PC-3 (cell line): ENCODE data around the gene CARD10. TPM values are rescaled to one million over a fixed set of nuclear protein-coding genes. Genes with fewer than 3 reads are reported as not detected.

ENCODE experiments used
- ATAC-seq: fragments of 200-7000 bp; cut with Tn5 transposase; 2 replicates; pipeline ENCODE4 v1.9.1; 2020; ENCODE audit warnings: mild to moderate bottlenecking, moderate library complexity
- BruUV-seq: library from RNA; stranded (reverse); fragments of 400-500 nt; replicated peaks from 2 replicates; lab custom pipeline; 2021; lab: Mats Ljungman, UMichigan
- CTCF ChIA-PET: fragments of 300-600 bp; sonication (Branson Sonifier 250); formaldehyde crosslinking; loops from one replicate; lab custom pipeline; 2022; ENCODE audit warnings: antibody characterized with exemption; lab: Charles Lee
- POLR2A ChIA-PET: fragments of 300-600 bp; sonication (Branson Sonifier 250); formaldehyde crosslinking; loops from one replicate; lab custom pipeline; 2022; ENCODE audit warnings: antibody characterized with exemption; ENCODE audit not compliant: unreplicated experiment; lab: Charles Lee
- DNase-seq: peaks from one replicate; pipeline ENCODE4 v3.0.0-alpha.2; 2015
- H2AFZ ChIP-seq: fragments of 300-600 bp; sonication (generic); 2 replicates; pipeline ENCODE4 v1.6.0; 2016; ENCODE audit warnings: antibody characterized with exemption, low read length
- H3F3A ChIP-seq: fragments of 300-600 bp; sonication (generic); one replicate; pipeline ENCODE4 v1.6.0; 2017; ENCODE audit warnings: antibody characterized with exemption, low read length, control low read depth, mild to moderate bottlenecking; ENCODE audit not compliant: unreplicated experiment
- H3K27ac ChIP-seq: fragments of 300-600 bp; sonication (generic); 2 replicates; pipeline ENCODE4 v1.5.1; 2016; ENCODE audit warnings: mild to moderate bottlenecking, low read length
- H3K27me3 ChIP-seq: fragments of 300-600 bp; sonication (generic); 2 replicates; pipeline ENCODE4 v1.6.1; 2016; ENCODE audit warnings: low read length, mixed read lengths
- H3K36me3 ChIP-seq: fragments of 300-600 bp; sonication (generic); 2 replicates; pipeline ENCODE4 v1.6.1; 2016; ENCODE audit warnings: low read depth, mixed run types, low read length, mixed read lengths
- H3K4me1 ChIP-seq: fragments of 300-600 bp; sonication (generic); 2 replicates; pipeline ENCODE4 v1.5.1; 2016; ENCODE audit warnings: low read length; ENCODE audit not compliant: insufficient read depth
- H3K4me2 ChIP-seq: fragments of 300-600 bp; sonication (generic); 2 replicates; pipeline ENCODE4 v1.6.0; 2016; ENCODE audit warnings: low read length
- H3K4me3 ChIP-seq: fragments of 300-600 bp; sonication (generic); 2 replicates; pipeline ENCODE4 v1.5.1; 2016; ENCODE audit warnings: mild to moderate bottlenecking, low read length, mixed read lengths
- H3K79me2 ChIP-seq: fragments of 300-600 bp; sonication (generic); 2 replicates; pipeline ENCODE4 v1.6.1; 2017; ENCODE audit warnings: low read length, mixed read lengths
- H3K9ac ChIP-seq: fragments of 300-600 bp; sonication (generic); 2 replicates; pipeline ENCODE4 v1.6.0; 2016; ENCODE audit warnings: mild to moderate bottlenecking, low read length
- H3K9me2 ChIP-seq: fragments of 300-600 bp; sonication (generic); replicated peaks from 2 replicates; pipeline ENCODE4 v1.6.1; 2016; ENCODE audit warnings: mixed run types, low read length, mixed read lengths
- H3K9me3 ChIP-seq: fragments of 300-600 bp; sonication (generic); 2 replicates; pipeline ENCODE4 v1.6.1; 2016; ENCODE audit warnings: low read length, mixed read lengths
- H4K20me1 ChIP-seq: fragments of 300-600 bp; sonication (generic); 2 replicates; pipeline ENCODE4 v1.6.1; 2016; ENCODE audit warnings: low read length, mixed read lengths
- EZH2 ChIP-seq: fragments of 300-600 bp; sonication (generic); IDR thresholded peaks from one replicate; pipeline ENCODE4 v1.6.1; 2017; ENCODE audit warnings: antibody characterized with exemption, mild to moderate bottlenecking, low read length; ENCODE audit not compliant: unreplicated experiment
- EZH2phosphoT487 ChIP-seq: fragments of 300-600 bp; sonication (generic); IDR thresholded peaks from 2 replicates; pipeline ENCODE4 v1.6.1; 2018; ENCODE audit warnings: mild to moderate bottlenecking, antibody characterized with exemption, low read length, borderline replicate concordance
- intact Hi-C: fragments of 100-400 bp; cut with micrococcal nuclease; formaldehyde crosslinking; loops from 2 replicates; pipeline ENCODE4 v1.9.0; 2023
- total RNA-seq: library from RNA; depleted of rRNA; stranded (reverse); fragments of >200 nt; gene quantifications from 2 replicates; pipeline ENCODE4 v1.2.3, GENCODE V29; 2014
- TF ChIP-seq, protein P1 (sequence below): fragments of 300-600 bp; sonication (generic); conservative IDR thresholded peaks from 2 replicates; pipeline ENCODE4 v1.5.1; 2017; ENCODE audit warnings: antibody characterized with exemption, low read depth, mild to moderate bottlenecking, low read length

The CARD10 gene
- total RNA-seq, 1 experiment from 2014 or later, result 20.7 TPM

DNA sequence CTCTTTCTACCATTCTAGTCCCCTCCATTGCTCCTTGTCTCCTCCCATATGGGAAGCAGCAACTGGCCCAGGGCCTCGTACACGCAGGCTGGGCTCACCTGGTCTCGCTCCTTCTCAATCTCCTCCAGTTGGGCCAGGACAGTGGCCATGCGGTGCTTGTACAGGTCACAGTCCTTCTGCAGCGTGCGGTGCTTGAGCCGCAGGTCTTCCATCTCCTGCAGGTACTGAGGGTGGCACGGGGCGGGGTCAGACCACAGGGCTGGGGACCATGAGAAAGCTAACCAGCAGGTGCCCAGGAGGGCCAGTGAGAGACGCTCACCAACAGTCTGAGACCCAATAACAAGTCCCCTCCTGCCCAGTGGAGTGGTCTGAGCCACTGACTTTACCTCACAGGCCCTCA lies 11.5 kb downstream of the CARD10 start:
- Histone ChIP-seq H3K4me3 (no peak overlapping the region), H3K27me3 (no peaks in the 10 kb centered on the region), H3K36me3 (no peaks in the 10 kb centered on the region; the same call in none of the 2 replicates), H3F3A (no peaks in the 10 kb centered on the region), H3K4me2 (no peak overlapping the region), H3K27ac (no peak overlapping the region), H3K4me1 (peaks cover 13% of the 10 kb centered on the region), H2AFZ (no peak overlapping the region), H3K9ac (no peak overlapping the region), H3K79me2 (0 out of 2 replicates have a peak, but pooled peaks cover 6% of the 10 kb centered on the region), H3K9me2 (no peaks in the 10 kb centered on the region), H3K9me3 (no peaks in the 10 kb centered on the region), H4K20me1 (no peaks in the 10 kb centered on the region)
- POLR2A ChIA-PET, result no interaction called here
- ATAC-seq (no peak), DNase-seq (no peak)
- no TSS peak for BruUV-seq
- CTCF ChIA-PET, result no interaction called here
- intact Hi-C loops, result no loop called here
- TF ChIP-seq, protein P1, sequence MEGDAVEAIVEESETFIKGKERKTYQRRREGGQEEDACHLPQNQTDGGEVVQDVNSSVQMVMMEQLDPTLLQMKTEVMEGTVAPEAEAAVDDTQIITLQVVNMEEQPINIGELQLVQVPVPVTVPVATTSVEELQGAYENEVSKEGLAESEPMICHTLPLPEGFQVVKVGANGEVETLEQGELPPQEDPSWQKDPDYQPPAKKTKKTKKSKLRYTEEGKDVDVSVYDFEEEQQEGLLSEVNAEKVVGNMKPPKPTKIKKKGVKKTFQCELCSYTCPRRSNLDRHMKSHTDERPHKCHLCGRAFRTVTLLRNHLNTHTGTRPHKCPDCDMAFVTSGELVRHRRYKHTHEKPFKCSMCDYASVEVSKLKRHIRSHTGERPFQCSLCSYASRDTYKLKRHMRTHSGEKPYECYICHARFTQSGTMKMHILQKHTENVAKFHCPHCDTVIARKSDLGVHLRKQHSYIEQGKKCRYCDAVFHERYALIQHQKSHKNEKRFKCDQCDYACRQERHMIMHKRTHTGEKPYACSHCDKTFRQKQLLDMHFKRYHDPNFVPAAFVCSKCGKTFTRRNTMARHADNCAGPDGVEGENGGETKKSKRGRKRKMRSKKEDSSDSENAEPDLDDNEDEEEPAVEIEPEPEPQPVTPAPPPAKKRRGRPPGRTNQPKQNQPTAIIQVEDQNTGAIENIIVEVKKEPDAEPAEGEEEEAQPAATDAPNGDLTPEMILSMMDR, result no peak
- TF ChIP-seq EZH2phosphoT487, result no peak
- no peak for TF ChIP-seq EZH2

DNA sequence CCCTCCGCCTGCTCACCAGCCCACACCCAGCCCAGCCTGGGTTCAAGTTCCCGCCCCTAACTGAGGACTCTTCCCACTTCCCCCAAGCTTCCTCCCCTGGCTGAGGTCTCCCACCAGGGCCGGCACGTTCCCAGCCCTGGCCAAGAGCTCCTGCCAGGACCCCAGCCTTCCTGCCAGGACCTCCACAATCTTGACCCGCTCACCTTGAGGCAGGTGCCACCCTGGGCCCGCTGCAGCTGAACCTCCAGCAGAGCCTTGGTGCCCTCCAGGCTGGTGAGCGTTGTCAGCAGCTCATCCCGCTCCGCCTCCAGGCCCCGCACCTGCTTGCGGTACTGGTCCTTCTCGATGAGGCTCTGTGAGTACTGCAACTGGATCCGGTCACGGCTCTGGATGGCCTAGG lies 13.2 kb downstream of the CARD10 start:
- H2AFZ ChIP-seq, result no peak overlapping the region
- H3K4me1 ChIP-seq, result peaks cover 20% of the 10 kb centered on the region
- ChIA-PET CTCF (no interaction called here), POLR2A (no interaction called here)
- no peaks in the 10 kb centered on the region; the same call in 1 of the 2 replicates for H3K36me3 ChIP-seq
- H3K27ac ChIP-seq, result no peak overlapping the region
- TF ChIP-seq EZH2 (no peak), EZH2phosphoT487 (no peak)
- TF ChIP-seq, protein P1, result no peak
- H3K4me2 ChIP-seq, result no peak overlapping the region
- intact Hi-C loops, result no loop called here
- BruUV-seq, result no TSS peak
- H3K27me3 ChIP-seq, result no peaks in the 10 kb centered on the region
- H3K4me3 ChIP-seq, result no peak overlapping the region
- DNase-seq (no peak), ATAC-seq (no peak)
- H4K20me1 ChIP-seq, result no peaks in the 10 kb centered on the region
- H3K9ac ChIP-seq, result no peak overlapping the region
- no peaks in the 10 kb centered on the region for H3K9me3 ChIP-seq
- no peaks in the 10 kb centered on the region for H3K79me2 ChIP-seq
- H3F3A ChIP-seq, result no peaks in the 10 kb centered on the region
- no peaks in the 10 kb centered on the region for H3K9me2 ChIP-seq

DNA sequence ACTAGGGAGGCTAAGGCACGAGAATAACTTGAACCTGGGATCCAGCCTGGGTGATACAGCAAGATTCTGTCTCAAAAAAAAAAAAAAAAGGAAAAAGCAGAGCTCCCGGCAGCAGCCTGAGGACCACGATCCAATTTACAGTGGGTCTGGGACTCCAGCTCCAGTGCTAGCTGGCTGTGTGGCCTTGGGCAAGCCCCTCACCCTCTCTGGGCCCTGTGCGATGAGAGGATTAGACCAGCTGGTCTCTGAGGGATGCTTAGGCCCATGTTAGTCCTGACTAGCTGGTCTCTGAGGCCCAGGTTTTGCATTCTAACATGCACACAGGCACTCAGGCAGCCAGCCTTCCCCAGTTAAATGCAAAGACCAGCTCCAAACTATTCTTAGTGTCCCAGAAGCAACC lies 13.7 kb downstream of the CARD10 start:
- H3K4me1 ChIP-seq, result peaks cover 24% of the 10 kb centered on the region
- no peak for TF ChIP-seq EZH2
- no peak for TF ChIP-seq EZH2phosphoT487
- TF ChIP-seq, protein P1, result no peak
- H3K79me2 ChIP-seq, result no peaks in the 10 kb centered on the region; the same call in 1 of the 2 replicates

More for the DNA sequence above, 13.7 kb downstream of the CARD10 start:
- no peaks in the 10 kb centered on the region for H3F3A ChIP-seq
- no peak overlapping the region for H3K4me2 ChIP-seq
- no peaks in the 10 kb centered on the region for H4K20me1 ChIP-seq
- no peak overlapping the region for H3K4me3 ChIP-seq
- POLR2A ChIA-PET, result no interaction called here
- CTCF ChIA-PET, result no interaction called here
- no peaks in the 10 kb centered on the region for H3K9me2 ChIP-seq
- no peaks in the 10 kb centered on the region; the same call in 1 of the 2 replicates for H3K36me3 ChIP-seq
- H3K27me3 ChIP-seq, result no peaks in the 10 kb centered on the region
- no TSS peak for BruUV-seq
- no peaks in the 10 kb centered on the region for H3K9me3 ChIP-seq
- DNase-seq (no peak), ATAC-seq (no peak)
- intact Hi-C loops, result no loop called here
- H3K9ac ChIP-seq, result no peak overlapping the region
- no peak overlapping the region for H2AFZ ChIP-seq
- H3K27ac ChIP-seq, result no peak overlapping the region
